Activated CD4-positive, alpha-beta T cell treated with anti-CD3 and anti-CD28 coated beads, Interleukin-2, amount 50 U/mL, for 16 hours (primary cell): Measurements from ENCODE around the gene TSGA10IP.

Experiments used
- DNase-seq: peaks from one replicate; pipeline ENCODE4 v3.0.0-alpha.2; 2020

Gene TSGA10IP

GRCh38 chr11:66008468-66009101, 63.3 kb downstream of the TSGA10IP start:
- no peak for DNase-seq
